Spinal cord (tissue), 10 donors: ENCODE measurements around the gene TPRG1L. TPM values are rescaled to one million over a fixed set of nuclear protein-coding genes. Genes with fewer than 3 reads are reported as not detected.
"Not testable (repeated sequence)": the region's sequence is repeated elsewhere in the genome, so short reads cannot be mapped to it uniquely, and the experiment has no call there.

ENCODE experiments used
- DNase-seq, 6 donors: peaks; one replicate each; pipeline versions ENCODE4 v3.0.0 to v3.0.0-alpha.2; 2013 to 2015; ENCODE audit warnings: low spot score in 6 of 6, low read depth in 4 of 6
- H3K27ac ChIP-seq: one replicate; pipeline ENCODE4 v1.5.1; 2013; ENCODE audit warnings: low read depth, low read length, control low read depth
- H3K27me3 ChIP-seq: one replicate; pipeline ENCODE4 v1.6.1; 2013; ENCODE audit warnings: low read length; ENCODE audit not compliant: control insufficient read depth, insufficient read depth
- H3K36me3 ChIP-seq: one replicate; pipeline ENCODE4 v1.6.1; 2013; ENCODE audit warnings: low read length; ENCODE audit not compliant: control insufficient read depth, insufficient read depth
- H3K4me1 ChIP-seq: one replicate; pipeline ENCODE4 v1.6.1; 2013; ENCODE audit warnings: low read length; ENCODE audit not compliant: control insufficient read depth, insufficient read depth
- H3K4me3 ChIP-seq: one replicate; pipeline ENCODE4 v1.5.1; 2013; ENCODE audit warnings: low read depth, low read length, control low read depth
- H3K9me3 ChIP-seq: one replicate; pipeline ENCODE4 v1.6.1; 2013; ENCODE audit warnings: low read length; ENCODE audit not compliant: control insufficient read depth, insufficient read depth
- WGBS: methylation state at CpG from one replicate; pipeline ENCODE4 v1.1.5; 2013; ENCODE audit warnings: missing lambda C conversion rate; ENCODE audit not compliant: insufficient coverage; 5-methylcytosine and 5-hydroxymethylcytosine counted together
- long read RNA-seq, 4 donors: transcript quantifications; one replicate each; lab custom pipeline, GENCODE V29; 2026
- polyA plus RNA-seq, 2 donors: library from polyadenylated mRNA; unstranded; fragments of 120-200 nt; gene quantifications; one replicate each; pipeline ENCODE4 v1.2.1, GENCODE V29; 2013; ENCODE audit not compliant: insufficient read length in 2 of 2
- total RNA-seq, 2 donors: library from RNA; depleted of rRNA in 1 of 2; stranded (reverse); fragments of 120-200 nt in 1 of 2; fragments of >200 nt in 1 of 2; gene quantifications; one replicate each; pipeline versions ENCODE4 v1.2.3 to v1.2.4, GENCODE V29; 2013 to 2014
- donor health status: healthy.

The TPRG1L gene
- total RNA-seq (10 to 100 TPM; 18.5 to 37.9 TPM), polyA plus RNA-seq (10 to 100 TPM; 39.6 to 45.3 TPM)
- long read RNA-seq, donor 1, transcript TPRG1L-202 (5 exons, 2,414 nt) = major isoform, 27 of 27 reads
- long read RNA-seq, donor 1, partial matches to known transcripts = 0 of 27 reads
- long read RNA-seq, donor 1, other reads (novel, unspliced or antisense) = 0 of 27 reads
- long read RNA-seq, donor 2, transcript TPRG1L-202 (5 exons, 2,414 nt) = major isoform, 7 of 16 reads
- long read RNA-seq, donor 2, partial matches to known transcripts = 9 of 16 reads
- long read RNA-seq, donor 2, other reads (novel, unspliced or antisense) = 0 of 16 reads
- long read RNA-seq, donor 3, transcript TPRG1L-202 (5 exons, 2,414 nt) = major isoform, 14 of 14 reads
- long read RNA-seq, donor 3, partial matches to known transcripts = 0 of 14 reads
- long read RNA-seq, donor 3, other reads (novel, unspliced or antisense) = 0 of 14 reads
- long read RNA-seq, donor 4, transcript TPRG1L-202 (5 exons, 2,414 nt) = major isoform, 21 of 21 reads
- long read RNA-seq, donor 4, partial matches to known transcripts = 0 of 21 reads
- long read RNA-seq, donor 4, other reads (novel, unspliced or antisense) = 0 of 21 reads

- under 1% methylated on average over 103 of the region's 108 CpGs for WGBS
- Histone ChIP-seq H3K4me3 (peak within 1 kb of the TSS; percentile 83), H3K4me1 (peaks cover 24% of the 10 kb centered on the region), H3K9me3 (no peaks in the 10 kb centered on the region), H3K27ac (peak within 1 kb of the TSS; percentile 40), H3K36me3 (peaks cover 32% of the 10 kb centered on the region), H3K27me3 (no peaks in the 10 kb centered on the region)
- DNase-seq = peak; percentile 92 to 99 (median 96)
Observed at GRCh38 chr1:3624200-3625136, at the start of gene TPRG1L. Gene TPRG1L (plus strand): TSS chr1:3625015. CDS start chr1:3625073, 58 bp downstream.

GRCh38 chr1:3575515-3575914 is 49.3 kb upstream of the TPRG1L start:
- DNase-seq = not testable (repeated sequence)
- 100% methylated on average over 2 of the region's 6 CpGs for WGBS

GRCh38 chr1:3575993-3576392 is 48.8 kb upstream of the TPRG1L start:
- no peak overlapping the region for H3K4me3 ChIP-seq
- no peaks in the 10 kb centered on the region for H3K9me3 ChIP-seq
- peaks cover 59% of the 10 kb centered on the region for H3K4me1 ChIP-seq
- peaks cover 20% of the 10 kb centered on the region for H3K36me3 ChIP-seq
- 25% methylated on average over 12 of the region's 15 CpGs for WGBS
- peak in 2 of 6 donors; percentile 72 to 75 for DNase-seq
- no peak overlapping the region for H3K27ac ChIP-seq
- no peaks in the 10 kb centered on the region for H3K27me3 ChIP-seq

More at GRCh38 chr1:3575515-3575914, 49.3 kb upstream of the TPRG1L start:
- H3K27me3 ChIP-seq, H3K9me3 ChIP-seq, H3K4me3 ChIP-seq, H3K27ac ChIP-seq: not testable (repeated sequence)
- H3K36me3 ChIP-seq = peaks cover 20% of the 10 kb centered on the region
- H3K4me1 ChIP-seq = peaks cover 62% of the 10 kb centered on the region

- Histone ChIP-seq H3K27me3 (no peaks in the 10 kb centered on the region), H3K9me3 (no peaks in the 10 kb centered on the region), H3K4me3 (no peak overlapping the region), H3K4me1 (peaks cover 61% of the 10 kb centered on the region), H3K27ac (no peak overlapping the region), H3K36me3 (peaks cover 13% of the 10 kb centered on the region)
- peak in 5 of 6 donors; percentile 35 to 92 (median 69) for DNase-seq
- 22% methylated on average over 7 of the region's 7 CpGs for WGBS
Observed at GRCh38 chr1:3577300-3577699, 47.5 kb upstream of the TPRG1L start.

- WGBS = 54% methylated on average over 24 of the region's 27 CpGs
- no peak overlapping the region for H3K27ac ChIP-seq
- no peak for DNase-seq
- no peaks in the 10 kb centered on the region for H3K27me3 ChIP-seq
- H3K9me3 ChIP-seq = no peaks in the 10 kb centered on the region
- no peak overlapping the region for H3K4me3 ChIP-seq
- peaks cover 61% of the 10 kb centered on the region for H3K4me1 ChIP-seq
- peaks cover 13% of the 10 kb centered on the region for H3K36me3 ChIP-seq
Observed at GRCh38 chr1:3577711-3578432, 46.9 kb upstream of the TPRG1L start.

GRCh38 chr1:3578433-3578805 is 46.4 kb upstream of the TPRG1L start:
- no peak for DNase-seq
- H3K9me3 ChIP-seq = no peaks in the 10 kb centered on the region
- peaks cover 13% of the 10 kb centered on the region for H3K36me3 ChIP-seq
- no peak overlapping the region for H3K4me3 ChIP-seq
- H3K27me3 ChIP-seq = no peaks in the 10 kb centered on the region
- no peak overlapping the region for H3K27ac ChIP-seq
- H3K4me1 ChIP-seq = peaks cover 56% of the 10 kb centered on the region
- 80% methylated on average over 6 of the region's 8 CpGs for WGBS

- no peak overlapping the region for H3K27ac ChIP-seq
- 69% methylated on average over 16 of the region's 19 CpGs for WGBS
- no peaks in the 10 kb centered on the region for H3K9me3 ChIP-seq
- peaks cover 51% of the 10 kb centered on the region for H3K4me1 ChIP-seq
- no peak overlapping the region for H3K4me3 ChIP-seq
- DNase-seq = no peak
- no peaks in the 10 kb centered on the region for H3K27me3 ChIP-seq
- peaks cover 13% of the 10 kb centered on the region for H3K36me3 ChIP-seq
Observed at GRCh38 chr1:3578906-3579305, 45.9 kb upstream of the TPRG1L start.

GRCh38 chr1:3579626-3580025 is 45.2 kb upstream of the TPRG1L start:
- Histone ChIP-seq H3K9me3 (no peaks in the 10 kb centered on the region), H3K27ac (no peak overlapping the region), H3K36me3 (peaks cover 14% of the 10 kb centered on the region), H3K27me3 (no peaks in the 10 kb centered on the region), H3K4me1 (peaks cover 46% of the 10 kb centered on the region), H3K4me3 (no peak overlapping the region)
- 86% methylated on average over 15 of the region's 16 CpGs for WGBS
- DNase-seq = no peak

- Histone ChIP-seq H3K27ac (no peak overlapping the region), H3K27me3 (no peaks in the 10 kb centered on the region), H3K4me1 (peaks cover 46% of the 10 kb centered on the region), H3K9me3 (no peaks in the 10 kb centered on the region), H3K4me3 (no peak overlapping the region), H3K36me3 (peaks cover 16% of the 10 kb centered on the region)
- WGBS = 76% methylated on average over 6 of the region's 9 CpGs
- no peak for DNase-seq
Observed at GRCh38 chr1:3580231-3580630, 44.6 kb upstream of the TPRG1L start.
